CD1c-positive myeloid dendritic cell (primary cell): Measurements from ENCODE around the gene SRRD.
"Not testable (repeated sequence)": the region's sequence is repeated elsewhere in the genome, so short reads cannot be mapped to it uniquely, and the experiment has no call there.

Experiments used
- DNase-seq: peaks from one replicate; pipeline ENCODE4 v3.0.0-alpha.2; 2016; ENCODE audit errors: extremely low spot score

The SRRD gene, protein sequence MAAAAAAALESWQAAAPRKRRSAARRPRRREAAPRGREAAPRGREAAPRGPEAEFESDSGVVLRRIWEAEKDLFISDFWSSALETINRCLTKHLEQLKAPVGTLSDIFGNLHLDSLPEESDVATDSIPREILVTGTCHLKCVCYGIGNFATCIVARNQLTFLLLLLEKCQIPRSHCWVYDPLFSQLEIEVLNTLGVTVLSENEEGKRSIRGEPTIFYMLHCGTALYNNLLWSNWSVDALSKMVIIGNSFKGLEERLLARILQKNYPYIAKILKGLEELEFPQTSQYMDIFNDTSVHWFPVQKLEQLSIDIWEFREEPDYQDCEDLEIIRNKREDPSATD

DNA sequence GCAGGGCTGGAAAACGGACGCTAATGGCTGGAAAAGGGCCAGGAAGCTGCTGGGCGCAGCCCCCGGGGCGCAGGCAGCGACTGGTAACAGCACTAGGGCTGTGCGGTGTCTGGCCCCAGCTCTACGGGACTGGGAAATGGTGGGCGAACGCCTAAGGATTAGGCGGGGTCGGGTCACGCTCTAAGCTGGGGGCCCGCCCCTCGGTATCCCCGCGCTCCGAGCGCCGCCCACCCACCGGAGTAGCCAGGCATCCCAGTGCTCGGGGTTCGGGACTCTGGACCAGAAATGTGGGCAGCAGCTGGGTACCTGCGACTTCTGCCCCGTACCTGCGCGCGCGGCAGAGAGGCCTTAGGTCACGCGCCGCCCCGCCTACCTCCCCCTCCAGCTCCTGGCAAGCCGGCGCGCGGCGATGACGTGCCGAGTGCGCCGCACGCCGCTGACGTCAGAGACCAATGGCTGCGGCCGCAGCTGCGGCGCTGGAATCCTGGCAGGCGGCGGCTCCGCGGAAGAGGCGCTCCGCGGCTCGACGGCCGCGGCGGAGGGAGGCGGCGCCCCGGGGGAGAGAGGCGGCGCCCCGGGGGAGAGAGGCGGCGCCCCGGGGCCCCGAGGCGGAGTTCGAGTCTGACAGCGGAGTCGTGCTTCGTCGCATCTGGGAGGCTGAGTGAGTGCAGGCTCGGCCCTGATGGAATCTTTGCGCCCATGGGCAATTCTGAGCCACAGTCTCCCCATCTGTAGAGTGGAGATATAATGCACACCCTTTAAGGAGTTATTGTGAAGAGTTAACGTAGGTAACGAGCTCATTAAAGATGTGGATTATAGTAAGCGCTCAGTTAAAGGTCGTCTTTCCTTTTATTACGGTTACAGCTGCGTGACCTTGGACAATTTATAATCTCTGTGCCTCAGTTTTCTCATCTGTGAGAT is at the start of gene SRRD, which contains the start of gene HPS4:
SRRD (plus strand) TSS at position 439 of the 921 bp plus-strand sequence; CDS start at position 453, 14 bp downstream.
HPS4 (minus strand) TSS at position 345 of the 921 bp plus-strand sequence. CDS start 2,021 bp downstream, outside the sequence.
- DNase-seq: peak; percentile 97

DNA sequence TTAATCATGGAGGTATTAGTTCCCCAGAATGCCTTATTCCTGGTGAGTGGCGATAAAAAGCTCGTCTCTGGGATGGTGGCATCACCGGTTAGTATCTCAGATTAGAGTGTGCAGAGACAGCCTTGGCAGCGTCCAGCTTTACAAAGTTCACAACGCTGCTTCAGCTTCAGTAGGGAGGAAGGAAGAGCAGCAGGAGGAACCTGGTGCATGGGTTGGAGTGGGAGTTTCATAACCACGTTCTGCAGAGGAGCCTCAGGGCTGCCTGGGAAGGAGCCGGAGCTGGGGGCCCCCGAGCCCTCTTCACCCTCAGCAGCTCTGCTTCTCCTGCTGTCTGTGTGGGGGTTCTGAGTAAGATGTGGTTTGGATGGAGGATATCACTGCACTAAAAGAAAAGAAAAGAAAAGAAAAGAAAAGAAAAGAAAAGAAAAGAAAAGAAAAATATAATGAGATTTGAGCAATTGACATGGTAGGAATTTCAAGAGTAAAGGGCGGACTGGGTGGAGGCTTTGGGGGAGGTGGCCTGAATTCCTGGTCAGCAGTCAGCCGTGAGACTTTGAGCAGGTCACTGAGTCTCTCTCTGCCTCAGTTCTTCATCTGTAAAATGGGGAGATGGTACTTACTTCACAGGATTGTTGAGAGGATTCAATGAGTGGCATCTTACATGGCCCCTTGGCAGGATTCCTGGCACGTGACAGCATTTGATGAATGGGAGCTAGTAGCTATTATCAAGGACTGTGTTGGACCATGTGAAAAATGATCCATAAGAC is 48.2 kb upstream of the SRRD start:
- peak; percentile 56 for DNase-seq

DNA sequence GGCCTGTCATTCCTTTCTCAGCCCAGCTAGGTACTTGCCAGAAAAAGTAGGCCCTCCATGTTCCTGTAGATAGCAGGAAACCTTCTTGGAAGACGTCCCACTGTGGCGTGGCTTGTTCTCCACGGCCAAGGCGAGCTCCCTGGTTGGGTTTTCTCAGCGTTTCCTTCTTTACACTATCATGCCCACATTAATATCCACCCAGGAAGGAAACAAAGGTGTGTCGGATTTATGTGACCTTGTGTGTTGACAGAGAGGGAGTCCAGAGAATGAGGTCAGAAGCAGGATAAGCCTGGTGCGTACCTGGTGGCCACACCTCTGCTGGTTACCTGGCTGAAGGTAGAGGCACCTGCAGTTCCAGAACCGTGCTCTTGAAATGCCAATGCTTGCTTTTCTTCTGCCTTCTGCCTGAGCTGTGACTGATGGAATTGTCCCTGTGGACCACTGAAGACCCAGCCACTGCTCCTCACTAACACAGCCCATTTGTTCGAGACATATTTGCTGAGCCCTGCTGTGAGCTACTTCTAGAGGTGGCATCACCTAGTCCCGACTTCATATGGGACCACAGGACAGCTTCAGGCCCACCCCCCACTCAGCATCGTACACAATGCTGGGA is 46.7 kb upstream of the SRRD start:
- DNase-seq: no peak

DNA sequence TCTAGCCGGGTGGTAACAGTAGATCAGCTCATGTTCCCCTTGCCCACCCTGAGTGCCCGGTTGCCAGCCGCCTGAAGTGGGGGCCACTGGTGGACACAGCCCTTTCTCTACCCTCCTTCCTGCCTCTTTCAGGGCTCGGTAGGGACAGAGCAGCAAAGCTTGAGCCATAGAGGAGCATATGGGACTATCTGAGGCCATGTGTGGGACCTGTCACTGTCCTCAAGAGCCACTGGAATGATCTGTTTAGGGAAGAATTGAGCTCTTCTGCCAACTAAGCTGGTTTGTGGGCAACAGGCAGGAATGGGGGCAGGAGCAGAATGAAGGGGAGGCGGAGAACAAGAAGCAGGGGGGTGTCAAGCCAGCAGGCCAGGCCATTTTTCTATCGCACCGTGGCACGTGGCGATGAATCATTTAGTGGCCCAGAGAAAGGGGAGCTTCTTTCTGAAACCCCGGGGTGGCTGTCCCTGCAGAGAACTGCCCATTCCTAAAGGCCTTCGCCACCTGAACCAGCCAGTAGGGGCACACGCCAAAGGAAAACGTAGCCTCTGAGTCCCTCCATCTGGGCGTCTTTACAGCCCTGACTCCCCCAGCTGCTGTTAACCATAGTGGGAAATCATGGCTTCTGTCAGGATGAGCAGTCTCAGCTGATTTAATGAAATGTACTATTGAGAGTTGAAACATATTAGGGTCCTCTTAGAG is 45.8 kb upstream of the SRRD start:
- no peak for DNase-seq

DNA sequence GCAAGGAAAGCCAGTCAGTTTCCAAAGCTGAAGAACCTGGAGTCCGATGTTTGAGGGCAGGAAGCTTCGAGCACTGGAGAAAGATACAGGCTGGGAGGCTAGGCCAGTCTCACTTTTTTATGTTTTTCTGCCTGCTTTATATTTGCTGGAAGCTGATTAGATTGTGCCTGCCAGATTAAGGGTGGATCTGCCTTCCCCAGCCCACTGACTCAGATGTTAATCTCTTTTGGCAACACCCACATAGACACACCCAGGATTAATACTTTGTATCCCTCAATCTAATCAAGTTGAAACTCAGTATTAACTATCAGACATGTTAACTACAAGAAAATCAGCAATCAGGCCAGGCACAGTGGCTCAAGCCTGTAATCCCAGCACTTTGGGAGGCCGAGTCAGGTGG is 44.9 kb upstream of the SRRD start:
- DNase-seq: not testable (repeated sequence)

DNA sequence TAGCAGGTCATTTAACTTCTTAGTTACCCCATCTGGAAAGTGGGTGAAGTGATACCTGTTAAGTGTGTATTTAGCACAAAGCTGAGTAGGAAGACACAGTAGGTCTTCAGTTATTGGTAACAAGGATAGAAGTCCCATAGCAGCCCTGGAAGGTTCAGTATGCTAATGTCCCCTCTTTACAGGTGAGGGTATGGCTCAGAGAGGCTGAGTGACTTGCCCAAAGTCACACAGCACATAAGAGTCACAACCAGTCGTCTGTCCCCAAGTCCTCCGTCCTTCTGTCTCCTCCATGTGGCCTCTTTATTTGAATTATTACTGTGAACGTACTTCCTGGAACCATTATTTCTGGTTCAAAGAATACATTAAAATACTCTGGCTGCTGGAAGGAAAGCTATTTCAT is 44.1 kb upstream of the SRRD start:
- DNase-seq: no peak

DNA sequence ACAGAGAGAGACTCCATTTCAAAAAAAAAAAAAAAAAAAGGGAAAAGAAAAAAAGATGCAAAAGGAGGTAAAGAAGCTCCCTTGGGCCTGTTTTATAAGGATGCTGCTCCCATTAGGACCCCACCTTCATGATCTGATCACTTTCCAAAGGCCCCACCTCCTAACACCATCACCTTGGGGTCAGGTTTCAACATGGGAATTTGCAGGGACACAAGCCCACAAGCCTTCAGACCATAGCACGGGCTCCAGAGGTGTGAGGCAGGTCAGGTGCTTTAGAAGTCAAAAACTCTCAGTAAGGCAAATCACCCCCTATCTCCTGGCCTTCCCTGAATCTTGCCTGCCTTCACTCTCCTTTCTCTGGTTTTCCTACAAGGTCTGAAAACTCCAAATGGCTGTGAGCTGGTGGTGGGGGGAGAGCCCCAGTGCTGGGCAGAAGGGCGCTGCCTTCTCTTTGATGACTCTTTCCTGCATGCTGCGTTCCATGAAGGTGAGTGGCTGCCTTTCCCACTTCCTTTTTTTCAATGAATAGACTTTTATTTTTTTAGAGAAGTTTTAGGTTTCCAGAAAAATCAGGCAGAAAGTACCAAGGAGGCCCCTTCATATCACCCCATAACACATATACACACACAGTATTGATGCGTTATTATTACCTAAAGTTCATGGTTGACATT is 41.5 kb upstream of the SRRD start:
- DNase-seq: no peak

DNA sequence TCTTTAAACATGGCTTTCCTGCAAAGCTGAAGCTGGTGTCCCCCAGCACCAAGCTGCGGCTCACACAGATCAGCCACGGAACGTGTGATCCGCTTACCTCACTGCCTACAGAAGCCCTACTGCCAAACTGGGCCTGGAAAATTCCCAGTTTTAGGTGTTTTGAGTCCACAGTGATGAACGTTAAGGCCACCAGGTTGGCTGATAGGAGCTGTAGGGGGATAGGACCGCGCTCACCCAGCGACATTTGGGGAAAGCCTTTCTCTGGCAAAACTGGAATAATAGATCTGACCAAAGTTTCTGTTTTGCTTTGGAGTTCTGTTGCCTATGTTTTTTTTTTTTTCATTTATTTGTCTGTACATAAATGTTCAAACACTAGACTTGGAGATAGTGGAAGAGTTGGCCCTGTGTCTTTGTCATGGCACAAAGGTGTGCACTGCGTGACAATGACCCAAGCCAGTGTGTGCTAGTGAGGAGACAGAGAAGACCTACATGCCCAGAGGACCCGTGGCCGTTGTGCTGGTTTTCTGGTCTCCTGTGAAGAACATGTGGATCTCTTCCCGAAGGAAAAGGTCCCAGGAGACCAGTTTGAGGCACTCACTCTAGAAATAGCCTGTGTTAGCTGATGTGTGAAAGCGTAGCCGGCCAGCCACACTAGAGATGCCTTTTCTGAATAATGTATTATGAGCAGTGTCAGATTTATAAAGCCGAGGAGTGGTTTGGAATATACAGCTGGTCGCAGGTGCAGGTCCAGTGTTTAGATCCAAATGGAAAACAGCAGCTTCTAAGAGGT is 39.6 kb upstream of the SRRD start:
- DNase-seq: no peak

DNA sequence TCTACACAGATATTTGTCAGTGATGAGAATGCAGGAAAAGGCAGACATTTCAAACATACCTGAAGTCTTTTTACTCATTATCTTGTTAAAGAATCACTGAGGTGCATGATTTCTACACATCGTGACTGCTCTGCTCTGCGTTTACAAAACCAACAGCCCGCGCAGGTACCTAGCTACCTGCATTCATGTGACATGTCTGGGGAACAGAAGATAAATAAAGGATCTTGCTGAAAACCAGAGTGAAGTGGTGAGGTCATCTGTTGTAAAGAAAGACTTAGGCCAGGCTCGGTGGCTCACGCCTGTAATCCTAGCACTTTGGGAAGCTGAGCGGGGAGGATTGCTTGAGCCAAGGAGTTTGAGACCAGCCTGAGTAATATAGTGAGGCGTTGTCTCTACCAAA is 38.9 kb upstream of the SRRD start:
- DNase-seq: no peak

DNA sequence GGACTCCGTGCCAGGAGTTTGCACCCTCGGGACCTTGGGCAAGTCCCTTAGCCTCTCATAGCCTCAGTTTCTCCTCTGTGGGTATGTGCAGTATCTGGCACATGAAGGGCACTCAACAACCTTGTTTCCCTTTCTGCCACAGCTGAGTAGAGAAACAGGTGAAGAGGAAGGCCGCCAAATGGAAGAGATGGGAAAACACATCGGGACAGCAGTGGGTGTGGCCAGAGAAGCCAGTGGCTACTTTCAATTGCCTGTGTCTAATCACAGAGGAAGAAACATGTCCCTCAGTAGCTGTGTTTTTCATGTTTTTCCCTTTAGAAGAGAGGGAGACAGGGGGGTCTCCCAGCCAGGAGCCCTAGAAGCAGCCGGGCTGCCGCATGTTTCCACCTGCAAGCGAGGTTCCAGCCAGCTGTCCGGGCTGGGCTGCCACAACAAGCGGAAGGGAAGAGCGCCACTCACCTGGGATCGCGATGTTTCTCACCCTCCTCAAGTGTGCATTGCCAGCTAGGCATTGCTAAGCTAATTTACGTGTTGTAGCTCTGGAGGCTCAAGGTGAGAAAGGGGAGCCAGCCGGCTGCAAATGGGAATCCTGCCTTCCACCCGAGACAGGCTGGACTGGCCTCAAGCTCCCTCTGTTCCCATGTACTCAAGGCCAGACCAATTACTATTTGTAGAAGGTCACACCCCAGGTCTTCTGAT is 38.0 kb upstream of the SRRD start:
- DNase-seq: no peak

DNA sequence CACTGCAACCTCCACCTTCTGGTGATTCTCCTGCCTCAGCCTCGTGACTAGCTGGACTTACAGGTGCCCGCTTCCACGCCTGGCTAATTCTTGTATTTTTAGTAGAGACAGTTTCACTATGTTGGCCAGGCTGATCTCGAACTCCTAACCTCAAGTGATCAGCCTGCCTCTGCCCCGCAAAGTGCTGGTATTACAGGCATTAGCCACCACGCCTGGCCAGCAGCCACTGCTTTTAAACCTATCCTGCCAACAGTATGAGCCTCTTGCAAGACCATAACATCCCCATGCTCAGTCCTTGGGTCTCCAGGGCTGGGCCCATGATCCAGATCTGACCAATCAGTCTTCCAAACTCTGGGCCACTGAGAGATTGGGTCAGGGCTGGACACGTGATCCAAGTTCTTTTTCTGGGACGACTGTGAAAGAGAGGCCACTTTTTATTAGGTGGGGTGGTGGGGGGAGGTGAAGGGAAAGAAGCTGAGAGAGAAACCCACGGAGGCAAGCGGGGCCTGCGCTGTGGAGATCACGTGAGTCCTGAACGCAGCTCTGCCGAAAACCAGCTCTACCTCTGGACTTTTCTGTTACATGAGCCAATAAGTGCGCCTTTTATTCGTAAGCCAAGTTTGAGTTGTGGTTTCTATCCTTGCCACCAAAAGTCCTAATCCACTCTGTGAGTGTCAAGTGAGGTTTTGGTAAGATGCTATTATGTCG is 36.7 kb upstream of the SRRD start:
- no peak for DNase-seq

DNA sequence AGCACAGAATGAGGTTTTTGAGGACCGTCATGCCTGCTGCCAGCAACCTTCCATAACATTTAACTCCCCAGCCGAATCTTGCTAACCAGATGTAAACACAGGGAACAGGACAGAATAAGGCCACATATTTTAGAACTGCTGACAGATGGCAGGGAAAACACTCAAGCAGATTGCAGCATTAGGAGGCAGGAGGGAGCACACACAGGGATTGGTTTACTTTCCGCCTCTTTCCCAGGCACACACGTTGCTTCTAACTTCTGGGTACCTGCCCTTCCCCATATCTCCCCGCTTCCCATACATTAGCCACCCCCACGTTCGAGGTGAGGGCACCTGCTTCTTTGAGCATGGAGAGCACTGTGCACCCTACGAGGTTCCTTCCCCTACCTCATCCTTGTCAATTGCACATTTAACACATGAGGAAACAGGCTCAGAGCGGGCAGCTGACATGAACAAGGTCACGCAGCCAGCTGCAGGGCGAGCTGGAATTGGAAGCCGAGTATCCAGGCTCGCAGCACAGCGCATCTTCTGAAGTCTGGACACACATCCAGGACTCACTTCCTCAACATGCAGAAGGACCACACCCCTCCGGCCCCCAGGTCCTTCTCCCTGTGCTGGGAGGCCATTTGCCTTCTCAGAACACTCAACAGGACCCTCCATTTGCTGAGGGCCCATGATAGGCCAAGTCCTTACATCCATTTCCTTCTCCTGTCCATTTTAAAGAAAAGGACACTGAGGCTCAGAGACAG is 35.9 kb upstream of the SRRD start:
- no peak for DNase-seq

DNA sequence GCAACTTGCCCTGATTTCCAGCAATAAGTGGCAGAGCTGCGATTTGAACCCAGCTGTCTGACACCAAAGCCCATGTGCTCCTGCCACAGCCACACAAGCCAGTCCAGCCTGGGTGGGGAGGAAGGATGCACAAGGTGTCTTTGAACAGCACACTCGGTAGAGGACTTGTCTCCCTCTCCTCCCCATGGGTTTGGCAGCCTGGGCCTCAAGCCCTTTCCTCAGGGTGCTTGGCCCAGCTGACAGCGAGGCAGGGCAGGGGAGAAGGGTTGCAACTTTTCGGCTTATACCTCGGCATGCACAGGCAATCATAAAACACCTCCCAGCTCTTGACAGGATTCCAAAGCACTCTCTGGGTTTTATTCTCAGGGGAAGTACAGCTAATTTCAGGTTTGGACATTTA is 35.3 kb upstream of the SRRD start:
- no peak for DNase-seq

DNA sequence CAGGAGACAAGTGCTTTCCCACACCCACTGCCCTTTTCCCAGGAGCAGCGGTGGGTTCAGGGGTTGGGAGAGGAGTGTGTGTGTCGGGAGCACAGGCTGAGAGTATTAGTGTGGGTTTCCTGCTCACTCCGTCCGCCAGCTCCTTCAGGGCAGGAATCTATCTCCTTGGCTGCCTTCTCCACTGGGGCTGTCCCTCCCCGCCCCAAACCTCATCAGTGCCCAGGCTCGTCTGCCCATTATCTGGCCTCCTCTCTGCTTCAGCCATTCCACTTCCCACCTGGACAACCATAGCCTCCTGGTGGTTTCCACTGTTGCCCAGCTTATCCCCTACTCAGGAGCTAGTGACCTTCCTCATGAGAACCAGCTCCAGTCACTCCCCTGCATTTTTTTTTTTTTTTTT is 34.7 kb upstream of the SRRD start:
- DNase-seq: no peak

DNA sequence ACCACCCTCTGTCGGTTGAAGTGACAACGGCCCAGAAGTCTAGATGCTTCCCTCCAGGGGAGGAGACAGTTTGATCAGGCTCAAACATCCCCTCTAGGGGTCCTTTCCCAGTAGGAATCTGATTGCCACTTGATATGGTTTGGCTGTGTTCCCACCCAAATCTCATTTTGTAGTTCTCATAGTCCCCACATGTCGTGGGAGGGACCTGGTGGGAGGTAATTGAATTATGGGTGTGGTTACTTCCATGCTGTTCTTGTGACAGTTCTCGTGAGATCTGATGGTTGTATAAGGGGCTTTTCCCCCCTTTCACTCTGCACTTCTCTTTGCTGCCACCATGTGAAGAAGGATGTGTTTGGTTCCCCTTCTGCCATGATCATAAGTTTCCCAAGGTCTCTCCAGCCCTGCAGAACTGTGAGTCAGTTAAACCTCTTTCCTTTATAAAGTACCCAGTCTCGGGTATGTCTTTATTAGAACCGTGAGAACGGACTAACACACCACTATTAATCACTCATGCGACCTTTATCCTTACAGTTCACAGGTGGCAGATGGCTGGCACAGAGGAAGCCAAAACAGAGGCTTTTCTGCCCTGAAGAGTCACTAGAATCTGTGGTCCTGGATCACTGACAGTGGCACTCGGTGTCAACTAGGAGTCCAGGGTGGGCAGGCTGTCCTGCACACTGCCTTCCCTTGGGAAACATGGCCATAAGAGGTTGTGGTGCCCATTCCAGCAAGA is 33.1 kb upstream of the SRRD start:
- DNase-seq: no peak

DNA sequence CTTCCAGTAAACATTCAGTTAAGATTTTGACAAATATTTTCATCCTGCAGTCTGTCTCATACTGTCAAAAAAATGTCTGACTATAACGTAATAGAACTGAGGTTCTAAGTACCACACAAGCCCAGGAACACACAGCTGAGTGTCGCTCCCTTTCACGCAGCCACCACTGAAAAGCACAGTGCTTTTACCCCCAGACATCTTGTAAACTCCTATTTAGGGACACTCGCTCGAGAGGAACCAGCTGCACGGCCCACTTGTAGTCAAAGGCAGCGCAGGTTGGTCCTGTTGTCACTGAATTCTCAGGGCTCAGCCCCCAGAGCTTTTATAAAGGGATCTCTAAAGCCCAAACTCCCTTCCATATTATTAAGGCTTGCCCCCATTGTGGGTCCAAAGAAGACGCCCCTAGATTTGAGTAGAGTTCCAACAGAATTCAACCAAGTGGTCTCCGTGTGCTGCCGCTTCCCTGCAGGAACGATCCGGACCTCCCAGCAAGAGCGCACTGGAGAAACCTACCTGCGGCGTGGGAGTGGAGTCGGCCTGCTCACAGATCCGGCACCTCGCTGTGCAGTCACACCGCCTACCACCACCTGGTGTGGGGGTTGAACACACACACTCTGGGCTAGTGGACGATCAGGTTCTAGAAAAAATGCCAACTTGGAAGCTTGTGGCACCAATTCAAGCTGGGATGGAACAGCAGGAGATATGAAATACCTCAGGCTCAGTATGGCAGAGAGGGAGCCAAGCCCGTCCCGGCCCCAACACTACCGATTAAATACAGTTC is 31.3 kb upstream of the SRRD start:
- no peak for DNase-seq
